Measurements from ENCODE around the gene MAN1C1. TPM values are rescaled to one million over a fixed set of nuclear protein-coding genes. Genes with fewer than 3 reads are reported as not detected.
A peak's percentile ranks its signal among the peaks of the same experiment; 100 is the strongest.

Gene MAN1C1
- total RNA-seq, 6 experiments from 2014 or later: 10.7 to 38.8 (median 21.0) TPM

DNA sequence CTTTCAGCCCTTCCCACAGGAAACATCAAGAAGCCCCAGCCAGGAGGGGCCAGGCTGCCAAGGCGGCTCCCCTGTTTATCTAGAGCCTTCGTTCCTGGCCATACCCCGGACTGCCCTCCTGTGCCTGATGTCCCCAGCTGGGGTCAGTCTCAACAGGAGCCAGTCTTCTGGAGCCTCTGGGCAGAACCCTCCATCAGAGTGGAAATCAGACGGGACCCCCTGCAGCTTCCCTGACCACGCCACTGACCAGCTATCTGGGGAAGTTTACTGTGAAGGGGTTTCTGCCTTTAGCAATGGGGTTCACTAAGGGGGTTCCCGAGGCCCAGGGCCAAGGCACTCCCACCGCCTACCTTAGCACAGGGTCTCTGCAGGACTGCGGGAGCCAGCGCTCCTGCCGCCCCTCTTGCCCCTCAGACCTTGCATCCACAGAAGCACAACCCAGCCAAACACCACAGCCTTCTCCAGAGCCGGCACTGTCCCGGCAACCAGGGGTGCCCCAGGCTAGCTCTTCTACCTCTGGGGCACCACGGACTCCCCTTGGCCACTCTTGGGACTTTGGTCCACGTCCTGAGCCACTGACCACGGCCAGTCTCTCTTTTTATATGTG, 199.6 kb downstream of the MAN1C1 start:
- 90% methylated on average over 3 of the region's 15 CpGs for WGBS (ENCODE audit: insufficient coverage, low coverage, low lambda C conversion rate, missing lambda C conversion rate)
- Histone ChIP-seq H3K27me3 (no peaks in the 10 kb centered on the region), H3K4me1 (peaks cover 0 to 17% (median 8%) of the 10 kb centered on the region in 4 donors), H3K9me3 (no peaks in the 10 kb centered on the region), H3K36me3 (peaks cover 0 to 7% (median 0%) of the 10 kb centered on the region in 4 donors), H3K4me3 (no peak overlapping the region), H3K27ac (no peak overlapping the region)
- ATAC-seq (no peak), DNase-seq (no peak)
- no peak for TF ChIP-seq POLR2A (IDR thresholded peaks at IDR 0.05)
- TF ChIP-seq, protein P1, sequence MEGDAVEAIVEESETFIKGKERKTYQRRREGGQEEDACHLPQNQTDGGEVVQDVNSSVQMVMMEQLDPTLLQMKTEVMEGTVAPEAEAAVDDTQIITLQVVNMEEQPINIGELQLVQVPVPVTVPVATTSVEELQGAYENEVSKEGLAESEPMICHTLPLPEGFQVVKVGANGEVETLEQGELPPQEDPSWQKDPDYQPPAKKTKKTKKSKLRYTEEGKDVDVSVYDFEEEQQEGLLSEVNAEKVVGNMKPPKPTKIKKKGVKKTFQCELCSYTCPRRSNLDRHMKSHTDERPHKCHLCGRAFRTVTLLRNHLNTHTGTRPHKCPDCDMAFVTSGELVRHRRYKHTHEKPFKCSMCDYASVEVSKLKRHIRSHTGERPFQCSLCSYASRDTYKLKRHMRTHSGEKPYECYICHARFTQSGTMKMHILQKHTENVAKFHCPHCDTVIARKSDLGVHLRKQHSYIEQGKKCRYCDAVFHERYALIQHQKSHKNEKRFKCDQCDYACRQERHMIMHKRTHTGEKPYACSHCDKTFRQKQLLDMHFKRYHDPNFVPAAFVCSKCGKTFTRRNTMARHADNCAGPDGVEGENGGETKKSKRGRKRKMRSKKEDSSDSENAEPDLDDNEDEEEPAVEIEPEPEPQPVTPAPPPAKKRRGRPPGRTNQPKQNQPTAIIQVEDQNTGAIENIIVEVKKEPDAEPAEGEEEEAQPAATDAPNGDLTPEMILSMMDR (IDR thresholded peaks at IDR 0.05): no peak
- intact Hi-C loops (cut with DNase I): loop anchor here in 1 of 2 donors (10.0 kb wide), 1 partner anchor 281 kb away; no protein-coding TSS in a partner anchor

DNA sequence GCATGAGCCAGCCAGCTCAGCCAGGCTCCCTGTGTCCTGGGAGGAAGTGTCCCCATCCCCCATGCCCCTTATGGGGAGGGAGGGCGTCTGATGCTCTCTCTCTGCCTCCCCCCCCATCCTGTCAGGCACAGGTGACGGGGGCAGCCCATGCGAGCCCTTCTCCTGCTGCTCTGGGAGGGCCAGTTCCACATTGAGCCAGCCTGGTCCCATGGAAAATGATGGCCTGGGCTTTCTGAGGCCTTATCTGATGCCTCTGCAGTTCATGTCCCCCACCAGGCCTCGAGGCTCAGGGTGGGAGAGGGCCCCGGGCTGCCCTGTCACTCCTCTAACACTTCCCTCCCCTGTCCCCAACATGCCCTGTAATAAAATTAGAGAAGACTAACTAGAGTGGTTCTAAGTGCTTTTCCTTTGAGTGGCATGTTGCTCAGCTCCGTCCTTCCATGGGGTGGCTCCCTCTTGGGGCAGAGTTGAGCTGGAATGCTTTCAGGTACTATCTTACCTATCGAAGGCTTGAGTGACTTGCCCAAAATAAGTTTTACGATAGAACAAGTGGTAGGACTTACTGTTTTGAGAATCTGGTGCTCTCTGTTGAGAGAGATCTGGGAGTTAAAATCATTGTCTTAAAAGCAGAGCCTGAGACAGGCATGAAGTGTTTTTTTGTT, 201.4 kb downstream of the MAN1C1 start:
- H3K9me3 ChIP-seq: no peaks in the 10 kb centered on the region
- peak in 1 of 3 donors; percentile 49 for DNase-seq
- peaks cover 0 to 7% (median 0%) of the 10 kb centered on the region in 4 donors for H3K36me3 ChIP-seq
- H3K27ac ChIP-seq: peak overlapping the region in 2 of 3 donors; percentile 10 to 38
- H3K4me3 ChIP-seq: no peak overlapping the region
- no peak for ATAC-seq
- peaks cover 0 to 27% (median 10%) of the 10 kb centered on the region in 4 donors for H3K4me1 ChIP-seq
- intact Hi-C loops (cut with DNase I): loop anchor here in 1 of 2 donors (10.0 kb wide), 1 partner anchor 283 kb away; no protein-coding TSS in a partner anchor
- no peaks in the 10 kb centered on the region for H3K27me3 ChIP-seq
- no peak for TF ChIP-seq POLR2A (IDR thresholded peaks at IDR 0.05)
- TF ChIP-seq, protein P1 (IDR thresholded peaks at IDR 0.05): peak in 2 of 4 donors; percentile 9 to 22
- 38% methylated on average over 6 of the region's 8 CpGs for WGBS (ENCODE audit: insufficient coverage, low coverage, low lambda C conversion rate, missing lambda C conversion rate)

DNA sequence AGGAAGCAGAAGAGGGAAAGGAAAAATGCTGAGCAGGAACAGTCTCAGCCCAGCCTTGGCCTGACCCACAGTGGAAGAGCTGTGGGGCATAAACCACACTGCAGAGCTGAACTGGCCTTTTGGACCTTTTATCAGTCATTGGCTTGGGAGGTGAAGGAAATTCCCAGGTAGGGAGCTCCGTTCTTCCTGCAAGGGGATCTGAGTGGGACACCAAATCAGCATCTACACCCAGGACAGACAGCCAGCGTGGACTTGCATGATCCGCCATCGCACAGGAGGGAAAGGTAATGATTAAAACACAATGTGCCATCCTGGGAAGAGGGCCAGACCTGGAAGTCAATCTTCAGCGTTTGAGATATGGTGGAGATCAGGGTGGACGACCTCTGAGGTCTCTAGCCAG, 202.0 kb downstream of the MAN1C1 start:
- DNase-seq (no peak), ATAC-seq (peak in 3 of 4 donors; percentile 3 to 25 (median 5))
- intact Hi-C loops (cut with DNase I): loop anchor here in 1 of 2 donors (10.0 kb wide), 1 partner anchor 284 kb away; no protein-coding TSS in a partner anchor
- WGBS (ENCODE audit: insufficient coverage, low coverage, low lambda C conversion rate, missing lambda C conversion rate): 31% methylated on average over 6 of the region's 6 CpGs
- peaks cover 0 to 6% (median 0%) of the 10 kb centered on the region in 4 donors for H3K36me3 ChIP-seq
- H3K4me3 ChIP-seq: peak overlapping the region in 2 of 3 donors; percentile 94 to 99
- H3K4me1 ChIP-seq: peaks cover 0 to 27% (median 10%) of the 10 kb centered on the region in 4 donors
- no peaks in the 10 kb centered on the region for H3K9me3 ChIP-seq
- peak overlapping the region in 2 of 3 donors; percentile 10 to 38 for H3K27ac ChIP-seq
- TF ChIP-seq, protein P1 (IDR thresholded peaks at IDR 0.05): no peak
- no peak for TF ChIP-seq POLR2A (IDR thresholded peaks at IDR 0.05)
- H3K27me3 ChIP-seq: no peaks in the 10 kb centered on the region

DNA sequence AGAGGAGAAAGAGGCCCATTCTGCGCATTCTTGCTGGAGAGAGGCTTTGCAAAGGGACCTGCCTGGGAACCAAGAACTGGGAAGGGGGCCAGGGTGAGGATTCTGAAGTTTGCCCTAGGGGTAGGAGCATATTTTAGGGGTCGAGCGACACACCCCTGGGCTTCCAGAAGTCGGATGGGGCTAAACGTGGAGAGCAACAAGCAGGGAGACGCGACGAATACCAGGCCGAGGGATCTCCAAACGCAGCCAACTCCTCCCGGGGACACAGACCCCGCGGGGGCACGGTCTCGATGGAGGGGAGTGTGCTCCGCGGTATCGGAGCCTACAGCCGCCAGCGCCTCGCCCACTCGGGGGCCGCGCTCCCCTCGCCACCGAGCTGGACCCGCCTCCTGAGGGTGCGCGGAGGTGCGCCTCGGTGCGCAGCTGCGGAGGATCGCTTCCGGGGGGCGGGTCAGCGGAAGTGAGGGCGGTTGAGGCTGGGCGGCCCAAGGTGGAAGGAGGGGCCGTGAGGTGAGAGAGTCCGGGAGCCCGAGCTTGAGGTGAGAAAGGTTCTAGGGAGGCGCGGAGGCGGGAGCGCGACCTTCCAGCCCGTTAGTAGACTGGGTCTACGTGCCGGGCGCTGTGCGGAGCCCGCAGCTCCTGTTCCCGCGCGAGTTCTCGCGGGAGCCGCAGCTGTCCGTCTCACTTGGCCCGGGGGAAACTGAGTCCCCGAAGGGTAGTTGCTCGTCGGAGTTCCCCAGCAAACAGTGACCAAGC, 203.1 kb downstream of the MAN1C1 start, which contains the start of gene MTFR1L:
Gene MTFR1L, plus strand, starts transcription at position 464 of the 756 bp plus-strand sequence. CDS start 3,151 bp downstream, outside the sequence.
- intact Hi-C loops (cut with DNase I): loop anchor here in 1 of 2 donors (10.0 kb wide), 1 partner anchor 285 kb away; no protein-coding TSS in a partner anchor
- WGBS (ENCODE audit: insufficient coverage, low coverage, low lambda C conversion rate, missing lambda C conversion rate): 0% methylated on average over 19 of the region's 64 CpGs

More for the DNA sequence above, 203.1 kb downstream of the MAN1C1 start, which contains the start of gene MTFR1L:
- Histone ChIP-seq H3K36me3 (no peaks in the 10 kb centered on the region), H3K27me3 (no peaks in the 10 kb centered on the region), H3K4me3 (peak within 1 kb of the TSS; percentile 72 to 99 (median 94)), H3K9me3 (no peaks in the 10 kb centered on the region), H3K27ac (peak within 1 kb of the TSS; percentile 73 to 97 (median 91)), H3K4me1 (peaks cover 0 to 32% (median 10%) of the 10 kb centered on the region in 4 donors)
- ATAC-seq (peak; percentile 87 to 92 (median 88)), DNase-seq (peak; percentile 92 to 95 (median 95))
- TF ChIP-seq POLR2A (IDR thresholded peaks at IDR 0.05): peak; percentile 84
- TF ChIP-seq, protein P1 (IDR thresholded peaks at IDR 0.05): no peak
